GM13977 (cell line): ENCODE data around the gene ARAP1.

ENCODE experiments used
- DNase-seq: peaks from one replicate; pipeline ENCODE4 v3.0.0; 2012; ENCODE audit warnings: low spot score
- in situ Hi-C: fragments of 300-500 bp; cut with MboI; formaldehyde crosslinking; loops from one replicate; pipeline ENCODE4 v1.12.0; 2022; ENCODE audit warnings: low sequenced_read_pairs, low pct_unique_long_range_greater_than_20kb, mixed read lengths, inconsistent platforms; ENCODE audit not compliant: unreplicated experiment
- TF ChIP-seq, protein P1 (sequence below): IDR thresholded peaks from 2 replicates; pipeline ENCODE4 v1.5.1; 2012; ENCODE audit warnings: mild to moderate bottlenecking, control low read depth; ENCODE audit not compliant: insufficient read depth; ENCODE audit errors: extremely low read depth, missing control alignments

The ARAP1 gene

DNA sequence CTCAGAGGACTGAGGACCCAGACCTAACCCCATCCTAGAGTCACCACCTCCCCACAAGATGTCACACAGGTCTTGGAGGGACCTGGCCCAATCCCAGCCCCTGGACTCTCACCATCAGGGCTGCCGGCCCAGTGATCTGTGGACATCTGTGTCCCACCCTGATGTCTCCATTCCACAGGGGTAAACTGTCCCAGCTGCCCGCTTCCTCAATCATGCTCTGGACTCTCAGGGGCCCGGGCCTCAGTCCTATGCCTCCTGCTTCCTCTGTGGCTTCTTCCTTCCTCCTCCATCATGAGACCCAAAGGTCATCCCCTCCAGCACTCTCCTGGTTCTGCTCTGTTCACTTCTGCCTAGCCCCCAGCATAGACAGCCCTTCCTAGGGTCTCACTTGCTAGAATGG lies 32.2 kb downstream of the ARAP1 start:
- DNase-seq: no peak
- in situ Hi-C loops: loop anchor here (25.0 kb wide), 1 partner anchor 467 kb away; no protein-coding TSS in a partner anchor
- TF ChIP-seq, protein P1, sequence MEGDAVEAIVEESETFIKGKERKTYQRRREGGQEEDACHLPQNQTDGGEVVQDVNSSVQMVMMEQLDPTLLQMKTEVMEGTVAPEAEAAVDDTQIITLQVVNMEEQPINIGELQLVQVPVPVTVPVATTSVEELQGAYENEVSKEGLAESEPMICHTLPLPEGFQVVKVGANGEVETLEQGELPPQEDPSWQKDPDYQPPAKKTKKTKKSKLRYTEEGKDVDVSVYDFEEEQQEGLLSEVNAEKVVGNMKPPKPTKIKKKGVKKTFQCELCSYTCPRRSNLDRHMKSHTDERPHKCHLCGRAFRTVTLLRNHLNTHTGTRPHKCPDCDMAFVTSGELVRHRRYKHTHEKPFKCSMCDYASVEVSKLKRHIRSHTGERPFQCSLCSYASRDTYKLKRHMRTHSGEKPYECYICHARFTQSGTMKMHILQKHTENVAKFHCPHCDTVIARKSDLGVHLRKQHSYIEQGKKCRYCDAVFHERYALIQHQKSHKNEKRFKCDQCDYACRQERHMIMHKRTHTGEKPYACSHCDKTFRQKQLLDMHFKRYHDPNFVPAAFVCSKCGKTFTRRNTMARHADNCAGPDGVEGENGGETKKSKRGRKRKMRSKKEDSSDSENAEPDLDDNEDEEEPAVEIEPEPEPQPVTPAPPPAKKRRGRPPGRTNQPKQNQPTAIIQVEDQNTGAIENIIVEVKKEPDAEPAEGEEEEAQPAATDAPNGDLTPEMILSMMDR: no peak

DNA sequence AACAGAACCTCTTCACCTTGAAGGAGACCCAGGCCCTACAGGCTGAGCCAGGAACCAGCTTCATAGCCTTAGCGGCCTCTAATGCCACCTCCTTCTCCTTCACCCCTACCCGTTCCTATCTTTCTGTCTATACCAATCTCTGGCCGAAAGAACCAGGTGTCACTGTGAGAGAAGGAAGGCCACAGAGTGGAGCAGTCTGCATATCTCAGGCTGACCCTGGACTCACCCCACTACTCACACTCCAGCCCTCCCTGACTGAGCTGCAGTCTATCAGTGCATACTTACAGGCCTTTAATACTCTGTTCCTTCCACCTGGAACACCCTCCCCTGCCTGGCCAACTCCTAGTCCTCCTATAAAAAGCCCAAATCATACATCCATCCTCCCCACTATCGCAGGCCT lies 32.7 kb downstream of the ARAP1 start:
- DNase-seq: no peak
- in situ Hi-C loops: loop anchor here (25.0 kb wide), 1 partner anchor 468 kb away; no protein-coding TSS in a partner anchor
- TF ChIP-seq, protein P1: no peak

DNA sequence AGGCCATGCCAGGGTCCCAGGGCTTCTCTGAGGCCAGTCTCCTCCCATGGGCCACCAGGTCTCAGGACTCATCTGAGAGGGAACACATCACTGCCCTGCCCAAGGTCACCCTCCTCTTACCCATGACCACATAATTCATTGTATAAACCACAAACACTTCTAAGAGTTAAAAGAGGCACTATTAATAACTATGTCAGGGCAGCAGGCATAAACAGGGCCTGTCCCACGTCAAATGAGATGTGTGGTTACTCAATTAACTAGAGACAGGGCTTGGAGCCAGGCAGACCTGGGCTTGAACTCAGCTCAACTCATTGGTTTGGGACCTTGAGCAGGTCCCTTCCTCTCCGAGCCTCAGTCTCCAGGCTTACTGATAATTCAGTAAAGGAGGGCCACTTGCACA lies 33.1 kb downstream of the ARAP1 start:
- DNase-seq: no peak
- TF ChIP-seq, protein P1: no peak
- in situ Hi-C loops: loop anchor here (25.0 kb wide), 1 partner anchor 468 kb away; no protein-coding TSS in a partner anchor

DNA sequence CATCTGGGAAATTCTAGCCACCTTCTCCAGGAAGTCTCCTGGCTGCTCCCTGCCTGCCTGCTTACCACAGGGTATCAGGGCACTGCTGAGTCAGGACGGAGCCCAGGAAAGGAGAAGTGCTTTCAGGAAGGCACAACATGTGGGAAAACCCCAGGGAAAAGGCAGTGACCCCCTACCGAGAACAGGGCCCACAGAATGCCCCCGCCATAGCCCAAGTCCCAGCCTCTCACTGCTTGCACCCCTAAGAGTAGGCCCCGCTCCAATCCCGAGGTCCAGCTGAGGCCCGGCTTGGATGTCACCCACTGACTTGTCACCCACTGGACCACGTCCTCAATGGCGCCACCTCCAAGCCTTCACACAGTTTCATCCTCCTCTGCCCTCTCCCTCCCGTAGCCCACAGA lies 34.1 kb downstream of the ARAP1 start:
- no peak for DNase-seq
- in situ Hi-C loops: loop anchor here (25.0 kb wide), 1 partner anchor 469 kb away; no protein-coding TSS in a partner anchor
- TF ChIP-seq, protein P1: no peak

DNA sequence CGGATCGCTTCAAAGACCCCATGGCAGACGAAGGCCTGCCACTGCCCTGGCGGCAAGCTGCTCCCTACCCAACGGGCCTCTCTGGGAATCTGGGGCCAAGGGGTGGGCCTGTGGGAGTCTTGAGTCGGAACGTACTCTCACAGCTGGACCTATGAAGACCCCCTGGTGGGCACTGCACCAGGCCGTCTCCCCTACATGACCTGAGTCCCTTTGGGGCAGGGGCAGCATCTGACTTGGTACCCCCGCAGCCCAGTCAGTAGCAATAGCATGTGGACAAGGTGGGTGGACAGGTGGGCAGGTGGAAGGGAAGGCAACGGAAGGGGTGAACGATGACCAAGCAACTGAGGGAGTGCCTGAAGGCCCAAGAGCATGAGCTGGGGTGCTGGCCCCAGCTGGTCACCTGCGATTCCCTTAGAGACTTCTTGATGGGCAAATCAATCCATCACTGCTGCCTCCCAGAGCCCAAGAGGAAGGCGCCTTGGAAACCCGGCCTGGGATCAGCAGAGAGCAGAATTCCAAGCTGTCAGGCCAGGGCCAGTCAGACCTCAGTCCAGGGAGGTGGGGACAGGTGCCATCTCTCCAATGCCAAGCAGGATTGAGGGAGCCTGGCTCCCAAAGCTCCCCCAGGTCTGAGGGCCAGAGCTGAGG lies 35.3 kb downstream of the ARAP1 start:
- TF ChIP-seq, protein P1: no peak
- in situ Hi-C loops: loop anchor here (25.0 kb wide), 1 partner anchor 470 kb away; no protein-coding TSS in a partner anchor

DNA sequence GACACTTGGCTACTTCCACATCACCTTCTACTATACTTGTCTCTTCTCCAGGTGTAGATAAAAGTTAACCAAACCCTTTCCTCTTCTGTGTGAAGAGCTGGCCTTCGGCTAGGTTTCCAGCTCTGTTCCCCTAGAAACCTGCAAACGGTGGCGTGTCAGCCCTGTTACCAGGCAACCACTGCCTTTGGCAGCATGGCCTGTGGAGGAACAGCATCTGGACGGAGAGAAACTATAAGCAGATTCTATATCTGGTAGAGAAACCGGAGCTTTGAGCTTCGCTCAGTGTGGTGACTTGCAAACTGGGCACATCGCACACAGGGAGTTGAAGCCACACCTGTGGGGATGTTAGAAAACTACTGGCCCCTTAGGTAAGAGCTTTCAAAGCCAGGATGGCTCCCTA lies 35.9 kb downstream of the ARAP1 start:
- DNase-seq: no peak
- TF ChIP-seq, protein P1: no peak
- in situ Hi-C loops: loop anchor here (25.0 kb wide), 1 partner anchor 471 kb away; no protein-coding TSS in a partner anchor

More for the DNA sequence above, 35.3 kb downstream of the ARAP1 start:
- DNase-seq: no peak
